HG03196 (cell line): ENCODE results near the gene USP32.
"Not testable (repeated sequence)": the region's sequence is repeated elsewhere in the genome, so short reads cannot be mapped to it uniquely, and the experiment has no call there.

Experiments
- ATAC-seq: cut with Tn5 transposase; IDR thresholded peaks from one replicate; pipeline ENCODE4 v1.9.1; 2021; ENCODE audit not compliant: unreplicated experiment

The USP32 gene

DNA sequence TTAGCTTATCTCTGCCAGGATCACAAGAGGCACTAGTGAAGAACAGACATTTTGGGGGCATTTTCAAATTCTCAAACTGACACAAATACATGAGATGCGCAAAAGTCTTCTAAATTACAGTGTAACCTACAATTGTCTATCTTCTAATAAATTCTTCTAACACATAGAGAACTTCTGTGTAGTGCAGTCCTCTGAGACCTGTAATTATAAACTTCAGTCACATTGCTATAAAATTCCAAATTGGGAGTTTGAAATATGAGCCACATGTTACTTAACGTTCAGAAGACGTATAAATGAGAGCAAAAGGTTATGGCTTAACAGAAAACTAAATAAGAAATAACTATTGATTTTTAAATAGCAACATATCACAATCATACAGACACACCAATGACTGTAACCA, 12.5 kb downstream of the USP32 start:
- not testable (repeated sequence) for ATAC-seq

DNA sequence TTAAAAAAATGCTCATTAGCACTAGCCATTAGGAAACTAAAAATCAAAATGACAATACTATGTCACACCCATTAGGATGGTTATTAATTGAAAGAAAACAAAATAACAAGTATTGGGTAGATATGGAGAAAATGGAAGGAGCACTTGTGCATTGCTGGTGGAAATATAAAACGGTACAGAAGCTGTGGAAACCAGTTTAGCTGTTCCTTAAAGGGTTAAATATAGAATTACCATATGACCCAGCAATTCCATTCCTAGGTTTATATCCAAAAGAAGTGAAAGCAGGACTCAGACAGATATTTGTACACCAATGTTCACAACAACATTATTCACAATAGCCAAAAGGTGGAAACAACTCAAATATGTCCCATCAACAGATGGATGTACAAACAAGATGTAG, 13.7 kb downstream of the USP32 start:
- not testable (repeated sequence) for ATAC-seq

DNA sequence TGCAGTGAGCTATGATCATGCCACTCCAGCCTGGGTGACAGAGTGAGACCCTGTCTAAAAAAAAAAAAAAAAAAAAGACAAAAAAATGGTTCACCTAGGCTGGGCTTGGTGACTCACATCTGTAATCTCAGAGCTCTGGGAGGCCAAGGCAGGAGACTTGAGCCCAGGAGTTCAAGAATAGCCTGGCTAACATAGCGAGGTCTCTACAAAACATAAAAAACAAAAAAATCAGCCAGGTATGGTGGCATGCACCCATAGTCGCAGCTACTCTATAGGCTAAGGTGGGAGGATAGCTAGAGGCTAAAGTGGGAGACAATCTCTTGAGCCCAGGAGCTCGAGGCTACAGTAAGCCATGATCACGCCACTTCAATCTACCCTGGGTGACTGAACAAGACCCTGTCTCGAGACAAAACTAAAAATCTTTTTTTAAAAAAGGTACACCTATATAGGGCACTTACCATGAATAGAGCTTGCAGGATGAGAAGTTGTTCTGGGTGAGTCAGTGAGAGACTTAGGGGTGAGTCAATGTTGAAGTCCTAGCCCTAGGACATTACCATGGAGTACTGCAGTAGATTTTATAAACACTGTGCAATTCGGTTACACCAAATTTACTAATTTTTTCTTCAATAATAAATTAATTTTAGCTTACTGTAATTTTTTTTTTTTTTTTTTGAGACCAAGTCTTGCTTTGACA, 19.0 kb downstream of the USP32 start:
- ATAC-seq, result no peak

DNA sequence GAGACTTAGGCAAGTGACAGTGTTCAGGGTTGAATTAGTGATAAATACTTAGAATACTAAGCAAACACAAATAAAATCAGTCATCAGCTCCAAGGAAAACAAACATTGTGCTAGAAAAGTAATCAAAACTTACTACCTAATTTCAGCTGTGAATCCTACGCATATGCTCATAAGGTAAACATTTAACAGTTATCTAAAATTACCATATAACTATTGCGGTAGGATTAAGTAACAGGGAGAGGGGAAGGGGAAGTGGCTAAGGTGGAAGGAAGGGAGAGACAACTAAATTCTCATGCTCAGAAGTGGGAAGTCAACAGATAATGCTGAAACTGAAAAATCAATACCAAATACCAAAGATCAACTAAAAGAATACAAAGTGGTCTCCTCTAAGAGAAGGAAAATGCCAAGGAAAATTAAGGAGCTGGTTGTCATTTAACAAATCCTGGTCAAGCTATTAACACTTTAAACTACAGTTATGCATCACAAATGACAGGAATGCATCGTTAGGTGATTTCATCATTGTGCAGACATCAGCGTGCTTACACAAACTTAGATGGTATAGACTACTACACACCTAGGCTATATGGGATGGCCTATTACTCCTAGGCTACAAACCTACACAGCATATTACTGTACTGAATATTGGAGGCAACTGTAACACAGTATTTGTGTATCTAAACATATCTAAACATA, 20.0 kb downstream of the USP32 start:
- ATAC-seq, result no peak

DNA sequence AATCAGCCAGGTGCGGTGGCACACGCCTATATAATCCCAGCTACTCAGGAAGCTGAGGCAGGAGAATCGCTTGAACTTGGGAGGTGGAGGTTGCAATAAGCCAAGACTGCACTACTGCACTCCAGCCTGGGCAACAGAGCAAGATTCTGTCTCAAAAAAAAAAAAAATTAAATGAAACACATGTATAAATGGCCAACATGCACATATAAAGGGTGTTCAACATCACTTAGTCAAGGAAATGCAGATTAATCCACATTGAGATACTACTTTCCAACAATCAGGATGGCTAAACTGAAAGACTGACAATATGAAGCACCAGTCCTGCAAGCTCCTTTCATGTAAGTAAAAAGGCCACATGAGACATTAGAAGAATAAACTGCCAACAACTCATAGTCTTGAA, 20.5 kb downstream of the USP32 start:
- no peak for ATAC-seq

DNA sequence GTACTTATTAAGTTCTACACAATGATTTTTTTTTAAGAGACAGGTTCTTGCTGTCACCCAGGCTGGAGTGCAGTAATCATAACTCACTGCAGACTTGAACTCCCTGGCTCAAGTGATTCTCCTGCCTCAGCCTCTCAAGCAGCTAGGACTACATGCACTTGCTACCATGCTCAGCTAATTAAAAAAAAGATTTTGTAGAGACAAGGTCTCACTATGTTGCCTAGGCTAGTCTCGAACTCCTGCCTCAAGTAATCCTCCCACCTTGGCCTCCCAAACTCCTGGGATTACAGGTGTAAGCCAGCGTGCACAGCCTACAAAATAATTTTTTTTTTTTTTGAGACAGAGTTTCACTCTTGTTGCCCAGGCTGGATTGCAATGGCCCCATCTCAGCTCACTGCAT, 22.2 kb downstream of the USP32 start:
- ATAC-seq, result no peak

DNA sequence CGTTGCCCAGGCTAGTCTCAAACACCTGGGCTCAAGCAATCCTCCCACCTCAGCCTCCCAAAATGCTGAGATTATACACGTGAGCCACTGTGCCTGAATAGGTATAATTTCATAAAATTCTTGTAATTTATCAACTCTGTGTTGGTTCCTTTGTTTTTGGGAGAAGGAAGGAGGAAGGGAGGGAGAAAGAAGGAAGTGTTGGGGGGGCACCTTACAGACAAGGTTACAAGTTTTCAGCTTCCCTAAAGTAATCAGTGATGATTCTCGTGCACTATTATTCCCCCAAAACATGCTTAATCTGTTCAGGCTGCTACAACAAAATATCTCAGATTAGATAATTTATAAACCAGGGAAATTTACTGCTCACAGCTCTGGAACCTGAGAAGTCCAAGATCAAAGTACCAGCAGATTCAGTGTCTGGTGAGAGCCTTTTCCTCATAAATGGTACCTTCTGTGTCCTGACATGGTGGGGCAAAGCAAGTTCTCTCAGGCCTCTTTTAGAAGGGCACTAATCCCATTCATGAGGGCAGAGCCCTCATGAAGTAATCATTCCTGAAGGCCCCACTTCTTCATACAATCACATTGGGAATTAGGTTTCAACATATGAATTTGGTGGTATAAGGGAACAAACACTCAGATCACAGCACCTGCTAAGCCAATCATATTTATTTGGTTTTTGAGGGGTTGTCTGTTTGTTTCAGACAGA, 28.1 kb downstream of the USP32 start:
- no peak for ATAC-seq

DNA sequence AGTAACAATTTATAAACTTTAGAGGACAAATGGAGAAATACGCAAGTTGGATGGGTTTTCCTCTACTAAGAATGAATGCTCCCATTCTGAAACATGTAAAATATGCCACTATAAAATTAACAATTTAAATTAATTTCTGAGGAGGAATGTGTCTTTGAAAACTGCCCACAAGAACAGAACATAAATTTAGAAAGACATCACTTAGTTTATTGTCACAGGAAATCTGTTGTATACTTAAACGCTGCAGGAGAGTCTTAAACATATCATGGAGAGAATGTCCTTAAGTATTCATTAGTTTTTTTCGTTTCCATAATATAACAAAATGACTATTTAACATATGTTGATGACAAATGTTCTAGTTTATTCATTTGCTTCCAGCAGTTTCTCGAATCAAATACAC, 29.6 kb downstream of the USP32 start:
- ATAC-seq, result no peak

DNA sequence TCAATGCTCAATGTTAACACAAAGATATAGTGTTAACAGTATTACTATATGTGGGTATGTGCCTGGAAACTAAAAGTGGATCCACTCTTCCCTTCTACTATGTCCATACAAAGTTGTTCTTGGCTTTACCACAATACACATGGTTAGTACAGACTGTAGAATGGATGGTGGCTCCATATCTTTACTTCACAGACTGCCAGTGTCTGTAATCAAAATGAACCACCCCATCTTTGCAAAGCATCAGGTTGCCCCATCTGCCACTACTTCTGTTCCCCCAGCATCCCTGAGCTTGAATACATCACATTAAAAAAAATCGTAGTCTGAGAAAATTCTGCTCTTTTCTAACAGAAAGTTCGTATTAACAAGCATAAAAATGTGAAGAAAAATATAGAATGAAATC, 30.0 kb downstream of the USP32 start:
- no peak for ATAC-seq

DNA sequence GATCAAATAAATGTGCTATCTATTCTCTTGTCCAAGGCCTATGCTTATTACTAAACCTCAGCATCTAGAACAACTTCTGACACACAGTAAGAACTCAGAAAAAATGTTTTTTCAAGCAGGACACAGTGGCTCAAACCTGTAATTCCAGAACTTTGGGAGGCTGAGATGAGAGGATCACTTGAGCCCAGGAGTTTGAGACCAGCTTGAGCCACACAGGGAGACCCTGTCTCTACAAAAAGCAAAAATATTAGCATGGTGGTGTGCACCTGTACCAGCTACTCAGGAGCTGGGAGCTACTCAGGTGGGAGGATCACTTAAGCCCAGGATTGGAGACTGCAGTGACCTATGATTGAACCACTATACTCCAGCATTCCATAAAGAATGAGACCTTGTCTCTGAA, 32.5 kb downstream of the USP32 start:
- no peak for ATAC-seq

DNA sequence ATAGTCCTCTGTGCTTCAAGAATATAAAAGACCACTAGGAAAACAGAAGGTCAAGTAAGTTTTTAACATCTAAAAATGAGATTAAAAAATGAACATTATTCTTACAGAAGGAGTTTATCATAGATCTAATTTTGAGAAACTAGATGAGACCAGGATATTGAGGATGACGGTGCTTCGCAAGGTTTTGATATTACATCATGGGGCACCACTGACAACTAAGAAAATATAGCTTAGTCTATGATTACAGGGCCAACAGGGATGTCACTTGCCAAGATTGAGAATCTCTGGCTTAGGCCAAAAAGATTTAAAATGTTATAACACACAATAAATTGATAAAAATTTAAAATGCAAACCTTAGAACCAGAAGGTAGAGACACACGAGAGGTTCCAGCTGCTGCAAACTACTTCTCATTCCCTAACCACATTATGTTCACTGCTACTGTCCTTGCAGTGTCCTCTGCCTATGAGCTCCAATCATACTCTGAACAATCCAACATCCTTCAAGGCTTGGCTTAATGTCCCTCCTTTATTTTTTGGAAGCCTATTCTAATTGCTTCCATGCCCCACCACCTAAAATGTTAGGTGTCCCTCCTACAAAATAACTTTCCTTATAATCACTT, 33.2 kb downstream of the USP32 start:
- ATAC-seq, result no peak

DNA sequence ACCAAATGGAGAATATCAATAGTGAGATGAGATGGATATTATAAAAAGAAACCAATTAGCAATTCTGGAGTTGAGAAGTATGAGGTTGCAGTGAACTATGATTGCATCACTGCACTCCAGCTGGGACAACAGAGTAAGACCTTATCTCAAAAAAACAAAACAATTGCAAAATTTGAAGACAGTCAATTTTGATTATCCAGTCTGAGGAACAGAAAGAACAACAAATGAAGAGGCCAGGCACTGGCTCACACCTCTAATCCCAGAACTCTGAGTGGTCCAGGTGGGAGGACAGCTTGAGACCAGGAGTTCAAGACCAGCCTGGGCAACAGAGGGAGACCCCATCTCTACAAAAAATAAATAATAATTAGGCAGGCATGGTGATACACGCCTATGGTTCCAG, 35.0 kb downstream of the USP32 start:
- ATAC-seq, result no peak

DNA sequence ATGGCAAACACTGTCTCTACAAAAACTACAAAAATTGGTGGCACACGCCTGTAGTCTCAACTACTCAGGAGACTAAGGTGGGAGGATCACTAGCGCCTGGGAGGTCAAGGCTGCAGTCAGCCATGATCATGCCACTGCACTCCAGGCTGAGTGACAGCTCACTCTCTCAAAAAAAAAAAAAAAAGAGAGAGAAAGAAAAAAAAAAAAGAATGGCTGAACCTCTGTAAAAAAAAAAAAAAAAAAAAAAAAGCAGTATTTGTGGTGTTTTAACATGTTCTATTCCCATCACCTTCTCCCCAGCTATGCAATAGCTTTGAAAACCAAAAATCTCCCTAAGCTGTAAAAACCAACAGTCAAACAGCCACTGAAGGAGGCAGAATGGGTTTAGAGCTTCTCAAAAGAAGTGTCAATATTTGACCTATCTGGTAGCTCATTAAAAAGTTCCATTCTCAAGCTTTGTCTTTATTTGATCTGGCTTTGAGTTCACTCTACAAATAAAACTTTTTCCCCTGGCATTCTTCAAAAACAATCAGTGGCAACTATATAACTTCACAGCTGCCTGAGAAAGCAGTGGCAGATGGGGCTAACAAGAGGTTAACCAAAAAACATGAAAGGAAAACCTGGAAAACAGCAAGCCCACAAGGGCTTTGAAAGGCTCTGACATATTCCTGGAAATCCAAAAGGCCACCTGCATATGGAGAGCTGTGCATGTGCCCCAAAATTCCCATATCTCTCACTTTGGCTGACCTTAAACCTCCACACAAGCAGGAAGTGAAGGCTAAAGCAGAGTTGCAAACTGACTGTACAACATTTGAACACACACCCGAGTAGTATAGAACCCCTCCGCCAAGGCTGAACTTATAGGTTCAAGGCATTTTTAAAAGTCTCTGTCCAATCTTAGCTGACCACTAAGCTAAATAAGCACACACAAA, 36.0 kb downstream of the USP32 start:
- ATAC-seq, result no peak

DNA sequence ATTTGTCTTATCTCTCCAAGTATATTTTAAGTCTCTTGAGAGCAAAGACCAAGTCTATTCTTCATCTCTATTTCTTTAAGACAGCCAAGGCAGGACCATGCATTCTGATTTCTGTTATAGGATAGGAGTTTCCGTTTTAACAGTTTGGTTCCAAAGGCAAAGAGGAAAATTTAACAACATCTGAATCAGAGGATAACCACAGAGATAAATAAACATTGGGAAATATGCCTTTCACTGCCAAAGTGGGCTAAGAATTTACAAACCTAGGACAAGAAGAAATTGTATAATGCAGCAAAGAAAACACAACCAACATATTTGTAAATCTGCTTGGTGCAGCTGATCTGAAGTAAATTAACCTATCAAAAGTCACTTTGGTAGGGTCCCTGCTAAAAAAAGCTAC, 37.7 kb downstream of the USP32 start:
- ATAC-seq, result no peak

DNA sequence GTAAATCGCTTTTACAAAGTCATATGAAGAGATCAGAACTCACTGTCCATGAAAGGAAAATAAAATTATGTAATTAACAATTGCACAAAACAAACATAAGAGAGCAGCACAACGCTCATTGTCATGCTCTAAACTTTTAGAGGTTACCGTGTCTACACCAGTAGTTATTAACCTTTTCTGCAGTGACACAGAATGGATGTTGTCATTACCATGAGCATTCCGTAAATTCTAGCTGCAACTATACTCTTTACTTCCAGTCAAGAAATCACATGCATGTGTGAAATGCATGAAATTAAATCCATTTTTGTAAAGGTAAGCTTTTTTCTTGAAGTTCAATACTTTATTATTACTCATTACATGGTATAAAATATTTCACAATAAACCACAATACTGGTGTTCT, 38.2 kb downstream of the USP32 start:
- no peak for ATAC-seq

DNA sequence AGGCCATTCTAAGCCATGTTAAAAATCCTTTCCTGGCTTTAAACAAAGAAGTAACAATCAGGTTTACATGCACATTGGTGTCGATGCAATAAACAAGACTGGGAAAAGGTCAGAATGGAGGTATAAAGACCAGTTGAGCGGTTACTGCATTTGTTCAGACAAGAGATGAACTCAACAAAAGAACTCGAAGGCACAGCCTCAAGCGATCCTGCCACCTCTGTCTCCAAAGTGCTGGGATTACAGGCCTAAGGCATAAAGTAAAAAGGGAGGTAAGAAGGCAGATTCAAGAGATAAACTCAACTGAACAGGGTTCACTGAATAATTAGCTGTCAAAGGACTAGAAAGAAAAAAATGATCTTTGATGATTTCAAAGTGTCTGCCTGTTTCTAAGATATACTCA, 39.4 kb downstream of the USP32 start:
- no peak for ATAC-seq

DNA sequence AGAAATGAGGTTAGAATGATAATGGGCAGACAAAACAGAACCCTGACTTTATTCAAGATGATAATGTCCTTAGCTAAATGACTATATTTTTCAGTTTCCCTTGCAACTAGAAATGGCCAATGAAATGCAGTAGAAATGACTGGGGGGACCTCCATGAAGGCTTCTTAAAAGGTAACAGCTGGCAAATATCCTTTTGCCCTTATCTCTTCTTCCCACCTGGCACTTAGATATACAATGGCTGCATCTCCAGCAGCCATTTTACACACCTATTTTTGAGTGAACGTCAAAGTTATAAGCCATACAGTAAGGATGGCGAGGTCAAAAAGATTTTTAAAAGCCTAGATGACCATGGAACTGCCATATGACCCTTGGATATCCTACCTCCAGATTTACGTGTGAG, 39.9 kb downstream of the USP32 start:
- no peak for ATAC-seq

DNA sequence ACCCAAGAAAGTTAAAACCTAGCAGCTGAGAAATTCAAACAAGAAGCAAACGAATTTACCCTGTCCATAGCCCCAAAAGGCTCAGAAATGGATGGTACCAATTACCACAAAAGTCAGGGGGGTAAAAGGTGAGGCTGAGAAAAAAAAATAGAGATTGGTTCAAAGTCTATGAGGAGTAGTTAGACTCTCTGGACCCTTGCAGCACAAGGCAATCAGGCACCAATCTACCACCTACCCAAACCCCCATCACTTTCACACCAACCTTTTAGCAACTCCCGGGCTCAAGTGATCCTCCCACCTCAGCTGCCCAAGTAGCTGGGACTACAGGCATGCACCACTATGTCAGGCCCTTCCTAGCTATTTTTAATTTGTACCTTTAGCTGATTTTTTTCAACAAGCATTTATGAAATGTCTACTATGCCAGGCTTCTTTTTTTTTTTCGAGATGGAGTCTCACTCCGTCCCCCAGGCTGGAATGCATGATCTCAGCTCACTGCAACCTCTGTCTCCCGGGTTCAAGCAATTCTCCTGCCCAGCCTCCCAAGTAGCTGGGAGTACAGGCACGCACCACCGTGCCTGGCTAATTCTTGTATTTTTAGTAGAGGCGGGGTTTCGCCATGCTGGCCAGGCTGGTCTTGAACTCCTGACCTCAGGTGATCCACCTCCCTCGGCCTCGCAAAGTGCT, 40.8 kb downstream of the USP32 start:
- no peak for ATAC-seq

DNA sequence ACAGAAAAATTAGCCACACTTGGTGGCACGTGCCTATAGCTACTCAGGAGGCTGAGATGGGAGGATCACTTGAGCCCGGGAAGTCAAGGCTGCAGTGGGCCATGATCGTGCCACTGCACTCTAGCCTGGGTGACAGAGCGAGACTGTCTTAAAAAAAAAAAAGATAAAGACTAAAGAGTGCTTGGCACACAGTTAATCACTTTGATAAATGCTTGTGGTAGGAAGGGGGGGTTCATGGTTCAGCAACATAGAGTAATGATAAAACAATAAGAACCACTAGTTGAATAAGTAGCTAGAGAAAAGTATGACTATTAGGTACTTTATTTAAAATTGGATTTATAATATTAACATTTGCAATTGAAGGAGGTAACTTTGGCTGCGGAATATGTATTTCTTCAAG, 43.3 kb downstream of the USP32 start:
- no peak for ATAC-seq

DNA sequence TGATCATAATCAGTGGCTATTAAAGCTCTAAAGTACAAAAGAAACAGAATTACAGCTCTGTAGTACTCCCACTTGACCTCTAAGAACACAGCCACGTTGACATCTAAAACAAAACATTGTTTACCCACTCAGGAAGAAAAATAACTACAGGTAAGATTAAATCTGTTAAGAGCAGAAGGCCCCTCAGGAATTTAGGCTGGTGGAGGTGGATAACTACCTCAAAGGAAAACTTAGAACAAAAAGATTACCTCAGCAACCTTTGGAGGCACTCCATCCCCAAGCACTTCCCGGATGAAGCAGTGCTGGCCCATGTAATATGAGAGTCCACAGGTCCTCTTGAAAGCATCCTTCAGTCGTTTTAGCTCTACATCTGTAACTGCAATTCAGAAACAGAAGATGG, 46.7 kb downstream of the USP32 start:
- no peak for ATAC-seq
